Measurements from ENCODE around the gene TSHZ2.

TSHZ2 gene

GRCh38 chr20:53091789-53092188, 119.6 kb downstream of the TSHZ2 start:
- TF ChIP-seq YY1 (IDR thresholded peaks at IDR 0.05; ENCODE audit: low read depth) (no peak), EGR1 (IDR thresholded peaks at IDR 0.05) (no peak), TCF12 (IDR thresholded peaks at IDR 0.05; ENCODE audit: low read depth) (no peak), EP300 (IDR thresholded peaks at IDR 0.05; ENCODE audit: borderline replicate concordance) (no peak), TAF1 (IDR thresholded peaks at IDR 0.05; ENCODE audit: low read depth) (no peak), CREB1 (IDR thresholded peaks at IDR 0.05; ENCODE audit: low read depth) (no peak), REST (IDR thresholded peaks at IDR 0.05; ENCODE audit: low read depth) (no peak), USF1 (IDR thresholded peaks at IDR 0.05) (no peak)

GRCh38 chr20:53092772-53093300, 120.7 kb downstream of the TSHZ2 start:
- TF ChIP-seq EGR1 (IDR thresholded peaks at IDR 0.05) = no peak

GRCh38 chr20:53097371-53097770, 125.2 kb downstream of the TSHZ2 start:
- TF ChIP-seq REST (IDR thresholded peaks at IDR 0.05; ENCODE audit: low read depth) (no peak), FOXM1 (IDR thresholded peaks at IDR 0.05; ENCODE audit: borderline replicate concordance, low read depth) (no peak), TAF1 (IDR thresholded peaks at IDR 0.05; ENCODE audit: low read depth) (no peak), USF1 (IDR thresholded peaks at IDR 0.05) (no peak), CREB1 (IDR thresholded peaks at IDR 0.05; ENCODE audit: low read depth) (no peak), EGR1 (IDR thresholded peaks at IDR 0.05) (no peak), TCF12 (IDR thresholded peaks at IDR 0.05; ENCODE audit: low read depth) (no peak), YY1 (IDR thresholded peaks at IDR 0.05; ENCODE audit: low read depth) (no peak), RAD21 (IDR thresholded peaks at IDR 0.05; ENCODE audit: low read depth) (no peak), ZBTB7A (IDR thresholded peaks at IDR 0.05; ENCODE audit: low read depth) (no peak), MAX (IDR thresholded peaks at IDR 0.05) (no peak), CEBPB (IDR thresholded peaks at IDR 0.05) (no peak), TEAD4 (IDR thresholded peaks at IDR 0.05) (no peak), NFIC (IDR thresholded peaks at IDR 0.05) (no peak)

- TF ChIP-seq FOXM1 (IDR thresholded peaks at IDR 0.05; ENCODE audit: borderline replicate concordance, low read depth) (no peak), NFIC (IDR thresholded peaks at IDR 0.05) (no peak), TAF1 (IDR thresholded peaks at IDR 0.05; ENCODE audit: low read depth) (no peak), YY1 (IDR thresholded peaks at IDR 0.05; ENCODE audit: low read depth) (no peak), EP300 (IDR thresholded peaks at IDR 0.05; ENCODE audit: borderline replicate concordance) (no peak), USF1 (IDR thresholded peaks at IDR 0.05) (no peak)
Measured at GRCh38 chr20:53097791-53098190, 125.6 kb downstream of the TSHZ2 start.

- TF ChIP-seq EP300 (IDR thresholded peaks at IDR 0.05; ENCODE audit: borderline replicate concordance) = no peak
- TF ChIP-seq USF1 (IDR thresholded peaks at IDR 0.05) = no peak
- no peak for TF ChIP-seq TEAD4 (IDR thresholded peaks at IDR 0.05)
- TF ChIP-seq CREB1 (IDR thresholded peaks at IDR 0.05; ENCODE audit: low read depth) = no peak
Measured at GRCh38 chr20:53098621-53099020, 126.5 kb downstream of the TSHZ2 start.

- no peak for TF ChIP-seq CREB1 (IDR thresholded peaks at IDR 0.05; ENCODE audit: low read depth)
- TF ChIP-seq TAF1 (IDR thresholded peaks at IDR 0.05; ENCODE audit: low read depth) = no peak
- TF ChIP-seq EP300 (IDR thresholded peaks at IDR 0.05; ENCODE audit: borderline replicate concordance) = no peak
- TF ChIP-seq CEBPB (IDR thresholded peaks at IDR 0.05) = no peak
- no peak for TF ChIP-seq RAD21 (IDR thresholded peaks at IDR 0.05; ENCODE audit: low read depth)
- TF ChIP-seq TCF12 (IDR thresholded peaks at IDR 0.05; ENCODE audit: low read depth) = no peak
- TF ChIP-seq MAX (IDR thresholded peaks at IDR 0.05) = no peak
- no peak for TF ChIP-seq FOXM1 (IDR thresholded peaks at IDR 0.05; ENCODE audit: borderline replicate concordance, low read depth)
- no peak for TF ChIP-seq NFIC (IDR thresholded peaks at IDR 0.05)
- TF ChIP-seq USF1 (IDR thresholded peaks at IDR 0.05) = no peak
- no peak for TF ChIP-seq YY1 (IDR thresholded peaks at IDR 0.05; ENCODE audit: low read depth)
- no peak for TF ChIP-seq REST (IDR thresholded peaks at IDR 0.05; ENCODE audit: low read depth)
- TF ChIP-seq EGR1 (IDR thresholded peaks at IDR 0.05) = no peak
- TF ChIP-seq ZBTB7A (IDR thresholded peaks at IDR 0.05; ENCODE audit: low read depth) = no peak
- TF ChIP-seq TEAD4 (IDR thresholded peaks at IDR 0.05) = no peak
Measured at GRCh38 chr20:53099856-53100255, 127.7 kb downstream of the TSHZ2 start.

Measured in Ishikawa (cell line).